Sigmoid colon (tissue), 4 donors: ENCODE results near the gene IGFL2.

Experiments used
- CTCF ChIP-seq, 4 experiments: fragments of 450-650 bp in 3 of 4; fragments of 200-600 bp in 1 of 4; IDR thresholded peaks; one replicate each; pipeline ENCODE4 v1.5.1; 2016 to 2019; ENCODE audit warnings: antibody characterized with exemption in 4 of 4, mild to moderate bottlenecking in 3 of 4, moderate library complexity in 2 of 4
- EP300 ChIP-seq, 4 donors: sonication (generic); formaldehyde crosslinking; IDR thresholded peaks; one replicate each; pipeline ENCODE4 v1.6.1; 2017; ENCODE audit warnings: antibody characterized with exemption in 4 of 4
- POLR2A ChIP-seq, 2 donors: fragments of 450-650 bp; IDR thresholded peaks; one replicate each; pipeline ENCODE4 v1.6.1; 2016; ENCODE audit warnings: antibody characterized with exemption in 2 of 2, mild to moderate bottlenecking in 2 of 2, moderate library complexity in 2 of 2

- TF ChIP-seq CTCF (IDR thresholded peaks at IDR 0.05) (no peak), POLR2A (IDR thresholded peaks at IDR 0.05) (no peak), EP300 (IDR thresholded peaks at IDR 0.05) (no peak)
These were observed 42.2 kb downstream of the IGFL2 start for GRCh38 chr19:46189971-46190888.
